ENCODE data around the gene HCRTR1.

The HCRTR1 gene

GRCh38 chr1:31617218-31617915 lies at the start of gene HCRTR1:
Gene HCRTR1, plus strand, starts transcription at chr1:31617689. Its CDS starts 1,504 bp downstream, at chr1:31619193.
- DNase-seq (ENCODE audit: extremely low read depth, insufficient read length): no peak
- no peak for TF ChIP-seq CTCF (IDR thresholded peaks at IDR 0.05; ENCODE audit: insufficient read depth, low read length, poor library complexity, severe bottlenecking)
- Histone ChIP-seq H3K36me3 (ENCODE audit: control insufficient read depth, insufficient read depth, low read length) (no peaks in the 10 kb centered on the region), H3K4me3 (replicated peaks; ENCODE audit: low read depth, low read length) (peak within 1 kb of the TSS; percentile 42), H3K27me3 (replicated peaks; ENCODE audit: control insufficient read depth, insufficient read depth, low read length) (no peaks in the 10 kb centered on the region; the same call in none of the 2 replicates)

GRCh38 chr1:31567956-31568570 lies 49.4 kb upstream of the HCRTR1 start:
- H3K36me3 ChIP-seq (ENCODE audit: control insufficient read depth, insufficient read depth, low read length): no peaks in the 10 kb centered on the region
- no peak for TF ChIP-seq CTCF (IDR thresholded peaks at IDR 0.05; ENCODE audit: insufficient read depth, low read length, poor library complexity, severe bottlenecking)
- H3K4me3 ChIP-seq (replicated peaks; ENCODE audit: low read depth, low read length): no peak overlapping the region
- H3K27me3 ChIP-seq (replicated peaks; ENCODE audit: control insufficient read depth, insufficient read depth, low read length): no peaks in the 10 kb centered on the region
- no peak for DNase-seq (ENCODE audit: extremely low read depth, insufficient read length)

- H3K4me3 ChIP-seq (replicated peaks; ENCODE audit: low read depth, low read length): no peak overlapping the region
- no peaks in the 10 kb centered on the region for H3K27me3 ChIP-seq (replicated peaks; ENCODE audit: control insufficient read depth, insufficient read depth, low read length)
- no peaks in the 10 kb centered on the region for H3K36me3 ChIP-seq (ENCODE audit: control insufficient read depth, insufficient read depth, low read length)
- TF ChIP-seq CTCF (IDR thresholded peaks at IDR 0.05; ENCODE audit: insufficient read depth, low read length, poor library complexity, severe bottlenecking): no peak
- no peak for DNase-seq (ENCODE audit: extremely low read depth, insufficient read length)
Observed at GRCh38 chr1:31568895-31569595, 48.4 kb upstream of the HCRTR1 start.

- H3K27me3 ChIP-seq (replicated peaks; ENCODE audit: control insufficient read depth, insufficient read depth, low read length): no peaks in the 10 kb centered on the region
- H3K4me3 ChIP-seq (replicated peaks; ENCODE audit: low read depth, low read length): no peak overlapping the region
- no peak for DNase-seq (ENCODE audit: extremely low read depth, insufficient read length)
- no peak for TF ChIP-seq CTCF (IDR thresholded peaks at IDR 0.05; ENCODE audit: insufficient read depth, low read length, poor library complexity, severe bottlenecking)
- H3K36me3 ChIP-seq (ENCODE audit: control insufficient read depth, insufficient read depth, low read length): no peaks in the 10 kb centered on the region
Observed at GRCh38 chr1:31569596-31570173, 47.8 kb upstream of the HCRTR1 start.

GRCh38 chr1:31570228-31570627 lies 47.3 kb upstream of the HCRTR1 start:
- no peak for TF ChIP-seq CTCF (IDR thresholded peaks at IDR 0.05; ENCODE audit: insufficient read depth, low read length, poor library complexity, severe bottlenecking)
- Histone ChIP-seq H3K27me3 (replicated peaks; ENCODE audit: control insufficient read depth, insufficient read depth, low read length) (no peaks in the 10 kb centered on the region), H3K4me3 (replicated peaks; ENCODE audit: low read depth, low read length) (no peak overlapping the region), H3K36me3 (ENCODE audit: control insufficient read depth, insufficient read depth, low read length) (no peaks in the 10 kb centered on the region)
- DNase-seq (ENCODE audit: extremely low read depth, insufficient read length): no peak

Measured in GM06990 (cell line).